Sciatic nerve (tissue), 2 donors: Measurements from ENCODE around the gene LRRC8C. TPM values are rescaled to one million over a fixed set of nuclear protein-coding genes. Genes with fewer than 3 reads are reported as not detected.
"Not testable (repeated sequence)": the region's sequence is repeated elsewhere in the genome, so short reads cannot be mapped to it uniquely, and the experiment has no call there.

Experiments
- ATAC-seq: fragments of 200-7000 bp; cut with Tn5 transposase; one replicate; pipeline ENCODE4 v1.9.1; 2020; ENCODE audit warnings: mild to moderate bottlenecking, moderate library complexity
- DNase-seq: peaks from one replicate; pipeline ENCODE4 v3.0.0-alpha.2; 2020; ENCODE audit warnings: low spot score
- intact Hi-C: fragments of 100-400 bp; cut with DNase I; formaldehyde crosslinking; loops from one replicate; pipeline ENCODE4 v1.14.2; 2022
- total RNA-seq: library from RNA; stranded (reverse); fragmentation: NEBNext Ultra II Directional; extraction: Animal tissue kit (Norgen Biotek cat#: 25700); gene quantifications from one replicate; pipeline ENCODE4 v1.2.1, GENCODE V29; 2021
- donor health status: DM: no; HTN: no; CAD: no.
- donor health status: DM: no; HTN: no; CAD: no.

LRRC8C gene
- total RNA-seq, 1 donor from 2014 or later, result 19.6 TPM

DNA sequence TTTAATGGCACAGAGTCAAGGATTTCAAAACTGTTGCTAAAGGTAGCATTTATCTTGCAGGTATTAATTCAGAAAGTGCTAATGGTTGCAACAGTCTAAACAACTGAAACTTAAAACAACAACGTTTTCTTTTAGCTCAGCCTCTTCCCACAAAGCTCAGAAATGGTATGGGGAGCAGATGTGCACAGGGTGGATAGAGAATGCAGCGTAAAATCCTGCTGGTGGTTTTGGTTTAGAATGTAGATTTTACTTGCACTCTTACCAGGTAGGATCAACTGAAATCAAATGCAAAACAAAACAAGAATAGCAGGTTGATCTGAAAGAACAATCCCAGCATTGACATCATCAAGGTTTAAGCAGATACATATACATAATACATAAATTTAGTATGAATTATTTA, 3.8 kb upstream of the LRRC8C start:
- intact Hi-C loops, result no loop called here
- ATAC-seq, result no peak
- no peak for DNase-seq

DNA sequence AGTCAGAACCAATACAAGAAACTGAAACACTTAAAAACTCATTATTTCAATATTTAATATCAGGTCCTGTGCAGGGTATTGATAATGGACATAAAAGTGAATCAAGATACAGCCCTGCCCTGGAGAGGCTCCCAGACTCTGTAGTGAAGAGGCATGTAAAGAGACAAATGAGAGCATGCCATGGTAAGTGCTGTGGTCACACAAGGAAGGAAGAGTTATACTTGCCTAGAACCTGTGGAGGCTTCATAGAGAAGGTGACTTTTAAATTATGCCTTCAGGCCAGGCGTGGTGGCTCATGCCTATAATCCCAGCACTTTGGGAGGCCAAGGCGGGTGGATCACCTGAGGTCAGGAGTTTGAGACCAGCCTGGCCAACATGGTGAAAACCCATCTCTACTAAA, 3.3 kb upstream of the LRRC8C start:
- DNase-seq, ATAC-seq, intact Hi-C loops: not testable (repeated sequence)

DNA sequence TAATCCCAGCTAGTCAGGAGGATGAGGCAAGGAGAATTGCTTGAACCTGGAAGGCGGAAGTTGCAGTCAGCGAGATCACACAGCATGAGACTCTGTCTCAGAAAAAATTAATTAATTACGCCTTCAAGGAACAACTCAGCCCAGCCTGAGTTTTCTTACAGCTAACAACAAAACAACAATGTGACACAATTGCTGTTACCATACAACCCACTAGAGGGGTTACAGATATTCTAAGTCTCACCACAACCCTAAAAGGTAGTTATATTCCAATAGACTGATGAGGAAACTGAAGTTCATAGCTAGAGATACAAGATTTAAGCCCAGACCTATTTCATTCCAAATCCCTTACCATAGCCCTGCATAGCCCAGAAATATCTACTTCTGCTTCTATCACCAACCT, 2.9 kb upstream of the LRRC8C start:
- no peak for DNase-seq
- no peak for ATAC-seq
- intact Hi-C loops, result loop anchor here (5.0 to 10.0 kb wide), 3 partner anchors 105 to 145 kb away; partner anchors contain the start of gene LRRC8B

DNA sequence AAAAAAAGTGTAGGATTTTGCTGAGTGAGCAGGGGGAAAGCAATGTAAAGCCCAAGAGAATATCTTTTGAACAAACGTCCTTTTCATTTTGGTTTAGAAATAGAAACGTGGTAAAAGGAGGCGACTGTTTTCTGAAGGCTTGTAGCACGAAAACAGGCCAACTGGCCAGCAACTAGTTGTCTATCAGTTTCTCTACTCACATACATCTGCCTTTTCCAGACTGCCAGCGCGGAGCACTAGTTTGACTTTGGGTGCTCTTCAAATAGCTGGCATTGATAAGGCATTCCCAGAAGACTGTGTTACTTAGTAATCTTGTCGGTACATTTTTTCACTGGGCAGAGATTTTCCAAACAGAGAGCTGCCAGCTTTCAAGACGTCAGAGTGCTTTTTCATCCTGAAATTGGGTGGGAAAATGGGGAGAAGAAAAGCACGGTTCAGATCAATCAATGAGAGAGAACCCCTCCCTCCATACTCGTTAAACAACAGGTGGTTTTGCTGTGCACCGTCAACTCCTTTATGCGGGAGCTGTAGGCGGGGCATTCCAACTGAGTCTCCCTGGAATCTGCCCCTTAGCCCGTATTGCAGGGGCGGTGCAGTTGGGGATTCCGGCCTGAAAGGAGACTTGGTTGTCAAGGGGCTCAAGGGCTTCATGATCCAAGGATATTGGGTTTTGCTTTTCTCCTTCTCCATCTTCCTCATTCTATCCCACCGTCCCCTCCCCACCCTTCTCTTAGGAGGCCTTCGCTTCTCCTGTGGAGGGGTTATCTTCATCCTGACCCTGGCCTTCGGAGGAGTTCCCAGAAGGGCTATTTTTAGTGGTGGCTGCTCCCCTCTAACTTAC, 884 bp upstream of the LRRC8C start:
- intact Hi-C loops, result loop anchor here (5.0 to 10.0 kb wide), 3 partner anchors 107 to 147 kb away; partner anchors contain the start of gene LRRC8B
- no peak for DNase-seq
- peak; percentile 56 for ATAC-seq

DNA sequence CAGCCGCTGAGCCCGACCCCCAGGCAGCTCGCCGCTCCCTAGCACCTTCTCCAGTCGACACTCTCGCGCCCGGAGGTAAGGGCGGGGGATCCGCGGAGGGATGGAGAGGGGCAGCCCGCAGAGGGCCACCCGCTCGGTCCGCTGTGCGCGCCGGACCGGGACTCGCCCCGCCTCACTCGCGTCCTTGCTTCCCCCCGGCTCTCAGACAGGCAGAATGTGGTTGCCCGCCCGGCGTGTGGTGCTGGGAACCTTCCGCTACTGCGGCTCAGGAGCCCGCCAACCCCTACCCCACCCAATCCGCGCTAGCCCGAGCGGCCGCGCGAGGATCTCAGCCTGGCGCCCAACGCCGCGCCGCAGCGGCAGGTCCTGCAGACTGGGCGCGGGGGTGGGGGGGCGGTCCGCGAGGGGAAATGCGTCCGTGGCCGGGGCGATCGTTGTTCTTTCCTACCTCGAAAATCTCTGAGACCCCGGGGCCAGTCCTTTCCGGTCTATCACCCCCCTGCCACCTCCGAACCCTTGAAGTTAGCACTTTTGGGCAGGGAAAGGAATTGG, 404 bp downstream of the LRRC8C start:
- DNase-seq, result peak; percentile 76
- intact Hi-C loops, result loop anchor here (5.0 to 10.0 kb wide), 3 partner anchors 109 to 149 kb away; partner anchors contain the start of gene LRRC8B

DNA sequence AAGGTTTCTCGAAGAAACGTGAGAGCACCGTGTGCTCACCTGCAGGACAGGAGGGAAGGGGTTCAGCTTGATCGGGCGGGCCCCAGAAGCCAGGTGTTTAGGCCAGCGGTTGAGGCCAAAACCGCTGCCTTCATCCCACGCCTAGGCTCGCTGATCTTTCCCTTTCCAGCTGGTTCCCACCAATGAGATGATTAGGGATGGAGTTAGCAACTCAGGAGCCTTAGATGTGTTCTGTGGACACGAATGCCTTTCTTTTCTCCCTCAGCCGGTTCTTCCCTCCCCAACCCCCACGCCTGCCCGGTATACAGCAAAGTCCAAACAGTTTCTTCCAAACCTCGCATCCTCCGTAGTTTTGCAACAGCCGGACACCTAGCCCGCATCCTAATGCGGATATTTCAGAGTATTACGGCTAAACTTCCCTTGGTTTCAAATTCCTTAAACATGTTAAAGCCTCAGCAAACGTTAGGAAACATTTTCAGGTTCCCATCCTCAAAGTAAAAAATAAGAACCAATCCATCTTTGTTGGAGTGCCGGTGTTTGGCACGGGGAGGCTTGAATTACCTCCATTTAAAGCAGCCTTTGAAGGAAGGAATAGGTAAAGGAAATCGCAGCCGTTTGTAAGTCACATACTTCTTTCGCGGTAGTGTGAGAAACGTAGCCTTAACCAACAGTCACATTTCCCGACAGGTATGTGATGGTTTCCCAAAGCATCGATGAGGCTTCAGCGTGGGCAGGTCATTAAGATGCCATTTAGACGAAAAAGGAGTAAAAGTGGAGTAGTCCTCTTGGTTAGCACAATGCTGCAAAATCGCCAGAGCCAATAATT, 1.1 kb downstream of the LRRC8C start:
- ATAC-seq, result peak; percentile 27
- intact Hi-C loops, result loop anchor here (5.0 to 10.0 kb wide), 3 partner anchors 109 to 149 kb away; partner anchors contain the start of gene LRRC8B
- DNase-seq, result no peak

More for the DNA sequence above, 404 bp downstream of the LRRC8C start:
- peak; percentile 58 for ATAC-seq

DNA sequence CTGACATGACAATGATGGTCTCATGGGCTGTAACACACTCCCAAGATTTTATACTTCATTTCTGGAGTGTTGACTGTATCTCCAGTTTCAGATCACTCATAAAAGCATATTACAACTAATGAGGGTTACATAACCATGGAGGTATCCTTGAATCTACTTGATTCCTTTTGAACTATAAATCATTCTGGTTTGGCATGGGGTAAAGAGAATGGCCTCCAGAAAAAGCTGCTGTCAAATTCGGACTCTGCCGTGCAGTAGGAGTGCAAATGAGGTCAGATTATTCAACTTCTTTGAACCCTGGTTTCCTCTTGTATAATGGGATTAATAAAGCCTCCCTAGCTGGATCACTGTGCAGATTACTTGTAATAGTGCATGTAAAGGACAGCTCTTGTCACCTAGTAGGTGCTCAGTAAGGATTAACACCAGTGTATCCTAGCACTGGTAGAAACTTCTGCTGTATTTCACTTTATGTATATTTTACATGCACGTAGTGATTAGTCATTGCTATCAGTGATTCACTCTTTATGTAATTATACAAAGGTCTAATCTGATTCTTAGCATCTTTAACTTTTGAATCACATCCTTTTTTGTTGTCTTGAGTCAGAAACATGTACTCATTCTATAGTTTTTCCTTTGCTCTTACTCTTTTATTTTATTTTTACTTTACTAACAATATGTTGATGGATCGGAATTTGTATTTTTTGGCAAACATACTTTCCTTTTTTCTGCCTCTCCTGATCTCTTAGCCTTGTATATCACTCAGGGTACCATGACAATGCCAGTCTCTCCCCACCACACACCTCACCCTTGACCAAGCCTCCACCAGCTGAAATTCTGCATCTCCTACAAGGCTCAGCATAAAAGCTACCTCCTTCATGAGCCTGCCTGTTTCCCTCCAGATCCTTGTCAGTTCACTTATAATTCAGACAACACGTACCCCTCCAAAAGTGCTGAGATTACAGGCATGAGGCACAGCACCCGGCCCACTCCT, 3.2 kb downstream of the LRRC8C start:
- ATAC-seq (no peak), DNase-seq (no peak)
- intact Hi-C loops, result loop anchor here (10.0 kb wide), 2 partner anchors 111 to 151 kb away; partner anchors contain the start of gene LRRC8B

DNA sequence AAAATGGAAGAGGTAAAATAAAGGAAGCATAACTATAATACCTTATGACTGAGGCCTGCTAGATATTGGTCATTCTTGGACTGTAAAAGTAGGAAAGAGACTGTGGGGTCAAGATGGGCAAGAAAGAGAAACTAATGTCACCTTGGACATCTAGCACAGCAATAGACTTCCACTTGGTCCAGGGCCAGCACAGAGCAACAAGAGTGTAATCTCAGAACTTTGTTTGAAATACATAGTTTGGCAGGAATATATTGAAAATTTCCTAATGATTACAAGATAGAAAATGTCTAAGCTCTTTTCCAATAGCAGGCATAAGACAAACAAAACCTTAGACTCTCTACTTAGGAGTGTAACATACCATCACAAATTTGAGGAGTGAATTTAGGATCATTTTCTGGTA, 4.6 kb downstream of the LRRC8C start:
- intact Hi-C loops, result loop anchor here (10.0 kb wide), 2 partner anchors 113 to 153 kb away; partner anchors contain the start of gene LRRC8B
- DNase-seq, result no peak
- ATAC-seq, result no peak

DNA sequence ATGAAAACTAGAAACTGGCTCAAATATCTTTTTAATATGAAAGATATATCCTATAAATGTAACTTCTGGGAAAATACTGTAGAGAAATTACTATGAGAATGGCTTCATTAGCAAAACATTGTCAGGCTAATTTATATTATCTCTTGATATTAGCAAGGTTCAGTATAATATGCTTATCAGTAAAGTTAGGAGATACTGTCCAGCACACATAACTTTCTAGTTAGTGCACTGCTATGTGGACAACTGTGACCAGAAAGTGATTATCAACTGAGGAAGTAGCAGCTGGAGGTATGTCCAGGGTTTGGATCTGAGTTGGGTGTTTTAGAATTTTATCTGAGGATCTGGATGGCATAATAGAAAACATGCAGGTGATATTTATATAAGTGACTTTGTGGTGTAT, 7.5 kb downstream of the LRRC8C start:
- ATAC-seq, result no peak
- no peak for DNase-seq
- intact Hi-C loops, result no loop called here

DNA sequence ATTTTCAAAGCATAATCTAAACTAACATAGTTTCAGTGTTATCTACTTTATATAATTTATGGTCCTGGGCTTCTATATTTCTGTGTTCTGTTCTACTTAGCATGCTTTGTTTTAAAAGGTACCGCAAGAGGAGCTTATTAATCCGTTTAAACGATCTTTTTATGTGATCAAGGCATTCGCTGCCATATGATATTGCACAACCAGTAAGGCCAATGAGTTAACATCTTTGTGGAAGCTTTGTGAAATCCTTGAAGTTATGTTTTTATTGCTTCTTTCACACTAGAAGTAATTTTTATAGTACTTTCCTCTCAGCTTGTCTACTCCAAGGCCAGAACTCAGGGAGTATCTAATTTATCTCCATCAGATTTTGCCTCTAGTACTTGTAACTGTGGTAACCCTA, 8.9 kb downstream of the LRRC8C start:
- ATAC-seq, result no peak
- intact Hi-C loops, result no loop called here
- no peak for DNase-seq

DNA sequence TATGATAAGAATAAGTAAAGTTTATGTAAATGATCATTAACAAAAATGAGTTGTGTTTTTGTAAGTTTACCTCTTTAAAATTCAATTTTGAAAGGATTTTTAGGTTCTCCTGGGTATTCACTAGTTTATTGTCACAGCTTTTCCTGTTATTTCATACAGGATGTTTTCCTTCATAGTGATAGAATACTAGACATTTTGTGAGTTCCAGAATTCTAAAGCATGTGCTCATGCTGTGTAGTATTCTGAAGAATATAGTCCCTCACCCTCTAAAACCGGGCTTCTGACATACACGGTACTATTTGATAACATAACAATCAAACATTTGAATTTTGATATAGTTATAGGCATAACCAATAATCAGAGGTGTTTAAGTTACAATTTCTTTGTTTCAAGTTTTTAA, 10.7 kb downstream of the LRRC8C start:
- intact Hi-C loops, result no loop called here
- no peak for ATAC-seq
- no peak for DNase-seq

DNA sequence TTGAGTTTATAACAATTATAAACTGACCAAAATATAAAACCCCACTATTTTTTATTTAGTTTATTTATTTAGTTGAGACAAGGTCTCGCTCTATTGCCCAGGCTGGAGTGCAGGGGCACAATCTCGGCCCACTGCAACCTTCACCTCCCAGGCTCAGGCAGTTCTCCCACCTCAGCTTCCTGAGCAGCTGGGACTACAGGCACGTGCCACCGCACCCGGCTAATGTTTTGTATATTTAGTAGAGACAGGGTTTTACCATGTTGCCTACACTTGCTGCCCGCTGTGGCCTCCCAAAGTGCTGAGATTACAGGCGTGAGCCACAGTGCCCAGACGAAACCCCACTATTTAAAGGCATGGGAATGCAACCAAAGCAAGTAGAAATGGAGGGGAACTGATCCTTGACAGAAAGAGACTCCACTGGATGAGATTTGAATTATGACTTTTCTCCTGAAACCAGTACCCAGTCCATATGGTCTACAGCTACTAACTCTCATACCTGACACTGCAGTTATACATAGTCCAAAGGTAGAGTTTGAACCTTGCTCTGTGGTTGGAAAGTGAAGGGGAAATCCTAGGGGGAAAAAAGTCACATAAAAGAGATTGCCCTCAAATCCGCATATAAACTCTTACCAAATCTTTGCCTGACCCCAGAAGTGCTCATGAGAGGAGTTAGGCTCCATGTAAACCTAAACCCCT, 11.3 kb downstream of the LRRC8C start:
- intact Hi-C loops, result no loop called here
- ATAC-seq (no peak), DNase-seq (no peak)

DNA sequence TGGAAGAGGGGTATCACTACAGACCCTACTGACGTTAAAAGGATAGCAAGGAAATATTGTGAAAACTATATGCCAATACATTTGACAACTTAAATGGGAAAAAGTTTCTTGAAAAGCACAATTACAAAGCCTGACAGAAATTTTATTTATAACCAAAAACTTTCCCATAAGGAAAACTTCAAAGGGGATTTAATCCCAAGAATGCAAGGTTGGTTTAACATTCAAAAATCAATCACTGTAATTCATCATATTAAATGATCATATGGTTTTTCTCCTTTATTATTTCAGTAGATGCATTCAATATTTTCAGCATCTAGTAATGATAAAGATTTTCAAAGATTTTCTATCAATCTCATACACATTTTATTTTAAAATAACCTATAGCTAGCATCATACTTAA, 13.3 kb downstream of the LRRC8C start:
- intact Hi-C loops, result no loop called here
- ATAC-seq (no peak), DNase-seq (no peak)

DNA sequence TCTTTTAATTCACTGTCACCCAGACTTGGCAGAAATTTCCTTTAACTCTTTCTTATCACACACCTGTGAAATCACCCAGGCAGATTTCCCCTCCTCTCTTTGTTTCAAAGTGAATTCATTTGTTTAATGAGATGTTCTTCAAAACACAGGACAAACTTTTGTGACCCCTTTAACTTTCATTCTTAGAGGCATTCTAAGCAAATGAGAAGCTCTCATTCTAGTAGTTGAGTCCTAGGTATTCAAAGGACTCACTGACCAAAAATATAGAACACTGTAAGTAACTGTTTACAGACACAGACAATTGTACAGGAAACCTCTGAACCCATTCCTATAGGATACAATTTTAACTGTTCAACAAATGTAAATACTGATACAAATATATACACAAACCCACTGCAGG, 16.9 kb downstream of the LRRC8C start:
- intact Hi-C loops, result no loop called here
- DNase-seq, result no peak
- no peak for ATAC-seq

DNA sequence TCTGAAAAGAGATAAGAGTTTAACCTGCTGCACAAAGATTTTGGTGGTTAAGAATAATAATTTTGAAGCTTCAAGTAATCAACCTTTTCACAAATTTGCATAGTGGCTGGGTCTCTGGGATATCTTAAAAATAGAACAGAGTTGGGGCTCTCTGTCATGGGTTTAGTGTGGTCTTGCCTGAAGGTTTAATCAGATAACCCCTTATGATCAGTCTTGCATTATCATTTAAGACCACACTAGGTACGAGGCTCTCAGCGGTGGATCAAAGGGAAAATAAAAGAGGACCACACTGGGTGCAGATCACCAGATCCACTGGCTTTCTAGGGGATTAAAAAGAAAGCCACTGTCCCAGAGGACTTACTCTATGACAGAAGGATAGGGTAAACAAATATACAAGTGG, 19.5 kb downstream of the LRRC8C start:
- no peak for DNase-seq
- ATAC-seq, result no peak

DNA sequence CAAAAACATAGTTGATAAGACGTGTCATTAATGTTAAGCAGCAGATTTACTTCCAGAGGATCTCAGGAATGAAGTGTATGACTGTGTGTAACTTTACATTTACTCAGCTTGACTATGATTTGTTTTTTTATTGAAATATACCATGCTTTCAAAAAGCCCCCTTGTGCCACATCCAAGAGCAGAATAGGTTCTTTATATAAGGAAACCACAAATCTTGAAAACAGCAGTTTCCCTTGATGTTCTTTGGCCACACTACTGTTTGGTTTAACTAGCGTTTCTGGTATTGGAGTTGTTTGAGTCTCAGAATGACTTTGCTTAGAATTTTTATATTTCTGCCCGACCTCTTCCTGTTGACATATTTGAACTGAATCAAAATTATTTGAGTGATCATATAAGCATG, 25.0 kb downstream of the LRRC8C start:
- intact Hi-C loops, result no loop called here
- DNase-seq, result no peak
- ATAC-seq, result no peak

More for the DNA sequence above, 19.5 kb downstream of the LRRC8C start:
- intact Hi-C loops, result no loop called here

DNA sequence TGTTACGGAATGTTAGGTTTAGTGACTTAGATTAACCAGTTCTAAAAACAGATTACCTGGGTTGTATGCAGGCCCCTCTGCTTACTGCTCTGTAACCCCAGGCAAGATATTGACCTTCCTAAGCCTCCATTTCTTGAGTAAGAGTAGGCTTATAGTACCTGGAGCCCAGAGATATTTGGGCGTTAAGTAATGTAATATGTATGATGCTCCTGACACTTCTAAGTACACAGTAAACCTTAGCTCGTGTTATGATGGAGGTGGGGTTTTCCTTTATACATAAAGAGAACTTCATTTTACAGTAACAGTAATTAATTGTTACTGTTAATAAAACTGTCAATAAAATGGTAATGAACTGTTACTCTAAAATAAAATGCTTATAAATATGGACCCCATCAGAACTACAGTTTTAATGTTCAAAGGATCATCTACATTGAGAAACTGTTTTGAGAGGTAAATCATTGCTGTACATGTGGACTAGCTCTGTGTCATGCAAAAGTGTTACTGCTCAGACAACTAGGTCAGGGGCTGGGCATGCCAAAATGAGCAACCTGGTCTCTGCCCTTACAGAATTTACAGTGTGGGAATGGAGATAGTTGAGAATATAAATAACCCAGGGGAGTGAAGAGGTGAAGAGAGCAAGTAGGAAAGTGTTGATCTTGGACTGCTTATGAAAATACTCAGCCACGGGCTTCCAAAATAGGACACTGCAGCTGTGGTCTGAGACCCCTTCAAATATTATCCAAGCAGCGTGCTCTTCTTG, 26.6 kb downstream of the LRRC8C start:
- intact Hi-C loops, result no loop called here
- ATAC-seq (peak; percentile 65), DNase-seq (no peak)
